ENCODE measurements around the gene IDS.
"Not testable (repeated sequence)": the region's sequence is repeated elsewhere in the genome, so short reads cannot be mapped to it uniquely, and the experiment has no call there.

Gene IDS

DNA sequence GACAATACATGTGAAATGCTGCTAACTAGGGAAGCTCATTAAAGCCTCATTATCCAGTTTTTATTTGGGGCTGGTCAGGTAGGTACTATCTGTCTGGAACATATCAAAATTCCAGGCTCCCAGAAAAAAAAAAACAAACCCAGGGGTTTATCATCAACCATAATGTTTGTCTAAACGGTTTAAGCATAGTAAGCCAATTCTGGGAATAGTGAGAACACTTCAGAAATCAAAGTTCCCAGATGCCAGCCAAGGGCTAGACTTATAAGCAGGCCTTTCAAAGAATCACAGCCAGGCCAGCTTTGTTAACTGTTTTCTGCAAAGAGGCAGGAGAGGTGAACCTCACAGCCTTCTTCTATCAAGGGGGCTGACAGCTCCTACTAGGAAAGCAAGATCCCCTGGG is 8.1 kb downstream of the IDS start:
- DNase-seq = no peak

DNA sequence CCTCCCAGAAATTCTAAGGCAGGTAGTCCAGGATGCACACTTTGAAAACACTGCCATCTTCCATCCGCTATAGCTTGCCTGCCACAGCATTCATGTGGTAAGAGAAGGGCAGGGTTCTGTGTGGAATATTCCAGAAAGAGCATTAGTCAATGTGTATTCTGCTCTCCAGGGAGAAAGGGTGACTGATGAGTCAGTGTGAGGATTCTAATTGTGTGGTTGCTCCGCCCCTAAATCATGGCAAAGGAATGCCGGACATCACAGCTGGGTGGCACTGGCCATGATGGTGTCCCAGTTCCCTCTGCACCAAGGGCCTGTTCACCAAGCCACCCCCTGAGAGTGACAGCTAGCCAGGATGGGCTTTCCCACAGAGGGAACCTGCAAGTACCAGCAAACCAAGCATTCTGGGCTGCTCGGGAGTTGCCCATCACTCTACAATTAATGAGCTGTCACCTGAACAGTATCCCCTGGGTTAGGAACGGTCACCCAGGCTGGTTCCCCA is 9.5 kb downstream of the IDS start:
- no peak for DNase-seq

DNA sequence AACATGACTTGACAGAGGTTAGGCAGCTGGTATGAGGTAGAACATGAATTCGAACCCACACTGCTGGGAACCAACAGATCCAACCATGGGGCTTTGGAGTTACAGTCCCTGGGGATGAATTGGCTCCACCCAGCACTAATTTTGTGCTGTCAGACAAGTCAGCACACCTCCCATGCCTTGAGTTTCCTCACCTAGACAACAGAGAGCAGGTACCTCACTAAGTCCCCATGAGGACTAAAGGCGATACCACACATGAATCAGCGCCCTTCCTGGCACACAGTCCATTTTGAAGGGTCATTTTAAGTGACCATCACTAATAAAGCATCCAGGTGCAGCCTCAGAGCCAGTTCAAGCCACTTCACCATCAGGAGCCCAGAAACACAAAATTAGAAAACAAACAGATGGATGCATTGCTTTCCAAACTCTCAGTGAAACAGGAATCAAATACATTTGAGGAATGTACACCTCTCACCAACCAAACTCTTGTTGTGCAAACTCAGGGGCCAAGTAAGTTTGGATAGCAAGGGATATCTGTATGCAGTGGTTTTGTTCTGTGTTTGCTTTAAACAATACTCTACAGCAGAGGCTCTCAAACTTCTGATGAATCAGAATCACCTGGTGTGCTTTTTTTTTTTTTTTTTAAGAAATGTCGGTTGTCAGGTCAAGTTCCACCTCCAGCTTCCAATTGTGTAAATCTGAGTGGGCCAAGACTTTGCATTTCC is 10.1 kb downstream of the IDS start:
- no peak for DNase-seq

DNA sequence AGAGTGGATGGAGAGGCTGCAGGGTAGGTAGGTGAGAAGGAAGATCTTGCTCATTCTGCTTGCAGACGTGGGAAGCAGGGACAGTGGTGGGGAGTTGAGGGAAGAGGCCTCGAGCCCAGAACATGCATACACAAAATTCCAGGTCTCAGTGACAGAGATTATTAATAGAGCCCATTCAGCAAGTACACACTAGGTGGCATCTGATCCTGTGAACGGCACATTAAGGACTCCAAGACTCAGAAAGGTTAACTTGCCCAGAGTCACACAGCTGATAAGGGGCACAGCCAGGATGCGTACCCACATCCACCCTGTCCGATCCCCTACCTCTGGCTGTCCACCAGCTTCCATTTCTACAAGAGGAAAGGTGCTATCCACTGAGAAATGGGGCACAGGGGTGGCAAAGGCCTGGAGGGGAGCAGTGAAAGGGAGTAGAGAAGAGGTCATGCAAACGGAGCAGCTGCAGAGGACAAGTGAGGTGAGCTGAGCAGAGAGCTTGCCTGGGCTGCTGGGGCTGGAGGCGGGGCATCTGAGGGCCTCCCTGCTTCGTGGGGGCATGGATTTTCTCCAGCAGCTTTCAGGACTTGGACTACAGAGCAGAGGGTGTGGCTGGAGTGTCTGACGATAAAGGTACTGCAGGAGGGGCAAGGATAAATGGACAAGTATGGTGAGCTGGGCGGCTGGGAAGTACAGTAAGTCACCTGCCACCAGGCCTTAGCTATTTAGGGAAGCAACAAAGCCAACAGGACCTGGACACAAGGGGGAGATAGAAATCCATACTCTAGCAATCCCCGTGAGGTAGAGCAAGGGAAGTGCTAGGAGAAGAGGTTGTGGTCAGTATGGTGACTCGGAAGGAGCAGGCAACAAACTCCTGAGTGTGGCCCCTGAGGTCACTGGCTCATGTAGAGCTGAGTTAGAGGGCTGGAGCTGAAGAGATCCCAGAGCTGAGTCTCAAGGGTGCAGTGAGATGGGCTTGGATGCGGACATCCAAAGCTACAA is 11.2 kb downstream of the IDS start:
- no peak for DNase-seq

DNA sequence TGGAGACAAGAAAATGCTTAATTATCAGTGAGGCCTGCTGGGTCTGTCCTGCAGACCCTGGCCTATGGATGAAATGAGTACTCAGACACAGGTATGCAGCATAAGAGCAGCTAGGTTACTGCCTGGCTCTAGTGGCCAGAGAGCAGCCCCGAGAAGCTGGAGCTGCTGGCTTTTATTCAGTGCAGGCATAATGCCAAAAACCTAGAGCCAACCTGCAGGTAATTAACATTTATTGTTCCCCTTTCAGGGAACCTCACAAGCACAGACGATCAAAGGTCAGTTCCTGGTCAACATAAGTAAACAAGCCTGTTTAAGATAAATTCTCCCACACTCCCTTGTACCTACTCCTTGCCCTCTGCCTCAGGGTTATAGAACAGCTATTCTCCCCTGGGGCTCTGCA is 13.3 kb downstream of the IDS start:
- no peak for DNase-seq

DNA sequence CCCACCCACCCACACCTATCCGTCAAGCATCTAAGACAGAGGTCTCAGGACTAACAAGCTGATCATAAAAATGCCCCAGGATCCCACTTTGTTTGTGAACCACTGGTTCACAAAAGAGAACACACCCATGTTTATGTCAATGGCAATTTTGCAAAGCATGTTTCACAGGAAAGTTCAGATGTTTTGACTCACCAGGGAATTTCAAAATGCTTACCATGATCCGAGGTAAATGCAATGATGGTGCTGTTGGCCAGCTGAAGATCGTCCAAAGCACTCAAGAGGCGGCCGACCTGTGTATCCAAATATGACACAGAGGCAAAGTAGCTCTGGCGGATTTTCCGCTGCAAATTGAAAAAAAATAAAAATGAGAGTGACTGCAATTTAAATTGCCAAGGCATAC is 15.0 kb downstream of the IDS start:
- DNase-seq = no peak

DNA sequence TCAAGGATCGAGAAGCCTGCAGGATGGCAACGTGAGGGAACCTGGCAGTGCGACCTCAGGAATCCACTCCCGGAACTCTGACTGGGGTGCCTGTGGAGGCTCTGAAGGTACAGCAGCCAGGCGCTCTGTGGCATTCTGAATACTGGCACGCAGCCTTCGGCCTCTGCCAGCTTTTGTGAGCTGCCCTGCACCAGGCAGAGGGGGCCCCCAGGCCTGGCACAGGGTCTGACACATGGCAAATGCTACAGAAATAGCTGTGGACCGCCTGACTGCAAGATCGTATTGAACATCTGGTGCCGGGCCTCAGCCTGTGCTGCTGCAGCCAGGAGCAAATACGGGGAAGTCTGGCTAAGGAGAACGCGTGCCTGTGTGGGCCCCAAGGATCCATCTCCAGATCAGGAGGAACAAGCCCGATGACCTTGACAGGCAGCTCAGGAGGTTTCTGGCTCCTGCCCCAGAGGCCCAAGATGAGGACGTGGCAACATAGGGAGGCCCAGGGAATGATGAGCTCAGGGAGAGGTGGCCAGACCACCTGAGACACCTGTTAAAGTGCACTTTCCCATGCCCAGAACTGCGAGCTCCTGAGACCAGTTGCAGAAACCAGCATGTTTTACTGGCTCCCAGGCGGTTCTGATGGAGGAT is 16.6 kb downstream of the IDS start:
- not testable (repeated sequence) for DNase-seq

DNA sequence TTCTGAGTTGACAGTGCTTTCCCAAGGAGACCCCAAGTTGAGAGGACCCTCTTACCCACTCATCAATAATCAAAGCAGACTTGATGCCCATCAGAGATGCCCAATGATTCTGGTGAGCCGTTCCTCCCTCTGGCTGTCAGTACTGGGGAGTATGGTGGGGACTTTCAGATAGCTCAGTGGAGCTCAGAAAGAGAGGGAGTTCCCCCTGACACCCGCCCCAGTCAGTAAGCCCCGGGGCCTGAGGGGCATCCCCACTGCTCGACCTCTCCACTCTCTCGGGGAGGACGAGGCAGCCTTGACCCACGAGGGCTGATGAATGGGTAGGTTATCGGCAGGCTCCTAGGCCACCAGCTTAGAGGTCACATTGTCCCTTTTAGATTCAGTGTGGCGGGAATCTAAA is 17.1 kb downstream of the IDS start:
- not testable (repeated sequence) for DNase-seq

DNA sequence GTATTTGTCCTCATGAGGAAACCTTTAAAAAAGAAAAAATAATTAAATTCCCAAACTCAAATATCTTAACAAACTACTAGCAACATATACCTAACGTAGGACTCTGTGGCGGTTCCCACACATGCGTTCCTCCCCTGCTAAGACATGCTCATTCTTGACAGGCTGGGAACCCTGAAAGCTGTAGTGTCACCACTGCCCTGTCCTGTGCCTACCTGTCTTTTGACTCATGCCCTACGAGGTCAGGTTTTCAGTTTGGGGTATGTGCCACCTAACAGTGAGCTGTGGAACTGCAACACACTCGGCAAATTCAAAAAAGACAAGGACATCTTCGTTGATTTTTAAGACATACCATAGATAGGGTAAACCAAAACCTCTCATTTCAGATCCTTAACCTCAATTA is 17.8 kb downstream of the IDS start:
- no peak for DNase-seq

DNA sequence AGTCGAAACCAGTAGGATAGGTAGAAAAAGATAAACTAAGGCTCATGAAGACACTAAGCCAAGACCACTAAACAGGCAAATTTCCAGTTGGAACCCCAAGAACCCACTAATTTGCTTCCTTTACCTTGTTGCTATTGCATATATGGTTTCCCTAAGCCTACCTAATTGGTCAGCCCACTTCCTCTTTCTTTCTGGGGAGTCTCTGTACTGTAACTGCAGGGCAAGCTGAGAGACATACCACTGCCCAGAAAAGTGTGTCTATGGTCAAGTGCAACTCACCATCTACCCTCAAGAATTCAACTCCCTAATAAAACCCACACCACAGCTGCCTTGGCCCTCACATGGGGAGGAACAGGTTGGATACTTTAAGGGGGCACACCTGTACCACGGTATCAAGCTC is 28.6 kb downstream of the IDS start:
- DNase-seq = no peak

DNA sequence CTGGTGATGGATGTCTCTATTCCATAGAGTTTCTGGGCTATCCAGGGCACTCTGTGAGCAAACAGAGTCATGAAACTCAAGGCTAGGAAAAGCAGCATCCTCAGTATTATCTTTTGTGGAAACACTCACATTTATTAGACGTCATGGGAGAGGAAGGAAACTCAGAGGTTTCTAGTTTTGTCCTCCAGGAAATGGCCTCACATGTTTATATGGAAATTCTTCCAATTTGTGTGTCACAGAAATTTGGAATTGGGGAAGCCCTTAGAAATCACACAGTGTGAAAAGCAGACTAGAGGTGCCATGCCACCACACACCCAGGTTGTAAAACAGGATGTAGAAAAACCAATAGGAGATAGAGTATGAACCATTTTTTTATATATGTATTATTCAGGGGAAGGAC is 31.1 kb downstream of the IDS start:
- DNase-seq = no peak

DNA sequence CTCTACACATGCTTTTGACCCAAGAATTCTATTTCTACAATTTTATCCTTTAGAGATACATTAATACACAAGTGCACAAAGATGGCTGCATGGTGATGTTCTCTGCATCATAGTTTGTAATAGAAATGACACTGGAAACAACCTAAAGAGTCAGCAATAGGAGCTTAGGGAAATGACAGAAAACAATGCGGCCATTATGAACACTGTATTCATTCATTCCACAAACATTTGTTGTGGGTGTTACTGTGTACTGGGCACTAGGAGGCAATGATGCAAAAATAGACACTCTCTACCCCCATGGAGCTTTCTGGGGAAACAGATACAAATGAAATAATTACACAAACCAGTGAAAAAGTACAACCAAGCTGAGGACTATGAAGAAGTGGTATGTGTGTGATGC is 32.0 kb downstream of the IDS start:
- no peak for DNase-seq

DNA sequence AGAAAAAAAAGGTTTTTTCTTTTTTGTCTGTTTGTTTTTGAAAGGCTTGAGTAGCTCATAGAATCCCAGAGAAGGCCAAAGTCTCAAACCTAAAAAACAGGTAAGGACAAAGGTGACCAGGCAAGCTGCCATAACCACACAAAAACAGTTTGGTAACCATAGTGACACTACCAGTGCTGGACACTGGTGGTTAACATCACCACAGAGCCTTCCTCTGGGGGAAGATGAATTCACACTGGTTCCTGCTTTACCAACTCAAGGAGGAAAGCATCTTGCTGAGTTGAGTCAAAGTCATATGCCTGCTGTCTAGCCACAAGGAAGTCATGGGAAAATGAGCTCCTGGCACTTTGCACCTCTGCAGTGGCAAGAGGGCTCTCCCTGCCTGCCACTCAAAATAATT is 32.5 kb downstream of the IDS start:
- DNase-seq = no peak

DNA sequence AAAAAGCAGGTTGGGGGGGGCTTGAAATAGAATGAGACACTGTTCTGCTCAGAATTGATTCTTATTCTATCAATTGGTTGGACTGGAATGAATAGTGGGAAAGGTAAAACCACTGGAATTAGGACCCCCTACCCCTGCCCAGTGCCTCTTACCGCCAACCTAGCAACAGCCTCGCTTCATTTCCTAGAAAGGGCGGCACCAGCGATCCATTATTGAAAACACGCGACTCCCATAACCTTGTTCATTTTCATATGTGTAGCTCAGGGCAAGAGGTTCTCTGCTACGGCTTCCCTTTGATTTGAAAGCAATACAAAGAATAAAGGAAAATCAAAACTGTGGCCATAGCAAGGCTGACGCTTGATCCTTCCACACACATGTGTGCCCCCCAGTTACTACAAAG is 33.7 kb downstream of the IDS start:
- no peak for DNase-seq

DNA sequence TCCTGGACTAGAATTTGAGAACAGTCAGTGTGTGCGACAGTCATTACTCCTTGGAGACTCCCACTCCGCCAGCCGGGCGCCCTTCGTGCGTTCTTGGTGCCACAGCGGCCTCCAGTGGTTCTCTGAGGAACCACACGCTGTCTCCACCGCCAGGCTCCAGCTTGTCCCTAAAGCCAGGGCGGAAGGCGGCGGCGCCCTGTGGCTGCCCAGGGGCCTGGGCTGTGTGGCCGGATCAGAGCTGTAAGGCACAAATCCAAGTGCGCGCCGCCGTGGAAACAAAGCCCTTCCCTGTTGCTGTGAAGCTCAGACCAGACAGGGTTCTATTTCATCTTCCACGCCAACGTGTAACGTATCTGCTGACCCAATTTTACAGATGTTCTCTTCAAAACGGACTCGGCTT is 34.2 kb downstream of the IDS start:
- peak; percentile 42 for DNase-seq

DNA sequence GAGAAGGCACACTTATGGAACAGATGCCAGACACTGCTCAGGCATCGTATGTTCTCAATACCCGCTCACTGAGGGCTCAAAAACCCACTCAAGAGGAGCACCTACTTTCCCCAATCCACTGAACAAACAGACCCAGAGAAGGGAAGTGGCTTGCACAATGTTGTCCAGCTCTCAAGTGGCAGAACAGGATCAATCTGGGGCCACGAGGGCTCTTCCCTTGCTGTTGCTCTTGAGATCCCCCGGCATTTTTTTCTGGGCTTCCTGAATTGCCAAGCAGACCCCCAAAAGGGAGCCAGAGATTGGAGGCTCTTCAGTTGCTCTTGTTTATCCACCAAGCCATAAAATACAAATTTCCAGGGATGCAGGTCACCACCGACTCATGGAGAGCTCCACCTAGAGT is 35.7 kb downstream of the IDS start:
- DNase-seq = no peak

DNA sequence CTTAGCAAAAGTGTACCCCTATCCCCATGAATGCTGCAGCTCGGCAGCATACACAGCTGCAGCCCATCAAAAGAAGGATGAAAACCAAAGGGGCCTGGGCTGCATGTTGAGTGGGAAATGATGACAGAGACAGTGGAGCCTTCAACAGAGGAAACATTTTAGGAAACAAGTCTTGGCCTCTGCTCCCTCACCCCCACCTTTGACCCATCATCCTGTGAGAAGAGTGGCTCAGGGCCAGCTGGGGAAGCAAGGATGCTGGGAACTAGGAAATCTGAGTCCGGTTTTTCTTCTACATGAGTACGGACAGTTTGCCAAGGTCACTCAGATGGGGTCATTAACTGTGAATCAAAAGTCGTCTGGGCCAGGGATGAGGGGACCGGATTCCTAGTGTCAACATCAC is 37.2 kb downstream of the IDS start:
- no peak for DNase-seq

DNA sequence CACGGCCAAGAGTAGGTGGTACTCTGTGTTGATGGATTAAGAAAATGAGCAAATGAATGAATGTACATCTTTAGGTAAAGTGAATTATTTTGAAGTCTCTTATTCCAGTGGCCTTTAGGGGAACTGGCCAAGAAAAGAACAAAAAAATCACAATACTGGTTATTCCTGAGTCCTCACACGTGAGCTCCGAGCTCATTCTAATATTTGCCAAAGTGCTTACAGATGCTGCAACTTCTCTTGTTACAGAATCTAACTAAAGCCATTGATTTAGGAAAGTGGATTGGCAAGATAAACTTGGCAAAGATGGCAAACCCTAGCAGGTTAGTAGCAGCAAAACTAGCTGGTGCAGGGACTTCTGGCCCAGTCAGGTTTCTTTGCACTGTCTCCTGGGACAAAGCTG is 37.6 kb downstream of the IDS start:
- DNase-seq = no peak

DNA sequence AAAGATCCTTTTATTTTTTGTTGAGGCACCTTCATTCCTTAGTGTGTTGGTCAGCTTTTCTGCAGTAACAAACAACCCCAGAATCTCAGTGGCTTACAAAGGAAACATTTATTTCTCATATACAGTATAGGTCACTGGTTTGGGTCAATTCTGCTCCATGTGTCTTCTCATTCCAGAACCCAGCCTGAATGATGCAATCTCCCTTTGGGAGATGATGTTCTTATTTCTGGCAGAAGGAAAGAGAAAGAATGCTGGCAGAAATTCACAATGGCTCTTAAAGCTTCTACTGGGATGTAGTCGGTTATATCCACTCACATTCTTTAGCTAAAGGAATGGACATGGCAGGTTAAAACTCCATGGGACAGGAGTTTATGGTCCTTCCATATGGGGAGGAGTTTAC is 42.3 kb downstream of the IDS start:
- DNase-seq = no peak

DNA sequence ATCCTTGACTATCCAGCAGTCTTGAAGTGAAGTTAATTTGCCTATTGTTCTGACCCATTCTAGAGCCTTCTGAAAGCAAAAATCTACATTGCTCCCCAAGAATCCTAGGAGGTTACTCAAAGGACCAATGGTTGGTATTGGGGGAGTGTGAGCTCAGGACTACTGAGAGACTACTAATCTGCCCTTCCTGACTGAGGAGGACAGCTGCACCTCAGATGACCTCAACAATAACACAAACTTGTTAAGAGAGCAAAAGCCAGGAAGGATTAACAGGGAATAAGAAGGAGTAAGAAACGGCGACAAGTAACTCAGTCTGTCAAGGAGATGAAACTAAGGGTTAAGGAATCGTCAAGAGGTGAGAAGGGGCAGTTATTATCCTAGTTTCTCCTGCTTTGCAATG is 43.4 kb downstream of the IDS start:
- DNase-seq = no peak

DNA sequence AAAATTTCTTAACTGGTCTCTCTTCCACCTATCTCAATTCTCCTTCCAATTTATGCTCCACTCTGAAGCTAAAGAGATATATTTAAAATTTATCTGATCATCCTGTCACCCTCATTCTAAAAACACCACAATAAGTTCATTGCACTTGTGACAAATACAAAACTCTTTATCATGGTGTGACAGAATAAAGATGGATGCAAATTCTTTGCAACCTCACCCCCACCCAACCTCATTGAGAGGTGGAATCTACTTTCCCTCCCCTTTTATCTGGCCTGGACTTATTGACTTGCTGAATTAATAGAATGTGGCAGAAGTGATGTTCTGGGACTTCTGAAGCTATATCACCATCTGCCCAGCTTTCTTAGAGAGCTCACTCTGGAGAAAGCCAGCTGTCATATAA is 46.5 kb downstream of the IDS start:
- DNase-seq = no peak

DNA sequence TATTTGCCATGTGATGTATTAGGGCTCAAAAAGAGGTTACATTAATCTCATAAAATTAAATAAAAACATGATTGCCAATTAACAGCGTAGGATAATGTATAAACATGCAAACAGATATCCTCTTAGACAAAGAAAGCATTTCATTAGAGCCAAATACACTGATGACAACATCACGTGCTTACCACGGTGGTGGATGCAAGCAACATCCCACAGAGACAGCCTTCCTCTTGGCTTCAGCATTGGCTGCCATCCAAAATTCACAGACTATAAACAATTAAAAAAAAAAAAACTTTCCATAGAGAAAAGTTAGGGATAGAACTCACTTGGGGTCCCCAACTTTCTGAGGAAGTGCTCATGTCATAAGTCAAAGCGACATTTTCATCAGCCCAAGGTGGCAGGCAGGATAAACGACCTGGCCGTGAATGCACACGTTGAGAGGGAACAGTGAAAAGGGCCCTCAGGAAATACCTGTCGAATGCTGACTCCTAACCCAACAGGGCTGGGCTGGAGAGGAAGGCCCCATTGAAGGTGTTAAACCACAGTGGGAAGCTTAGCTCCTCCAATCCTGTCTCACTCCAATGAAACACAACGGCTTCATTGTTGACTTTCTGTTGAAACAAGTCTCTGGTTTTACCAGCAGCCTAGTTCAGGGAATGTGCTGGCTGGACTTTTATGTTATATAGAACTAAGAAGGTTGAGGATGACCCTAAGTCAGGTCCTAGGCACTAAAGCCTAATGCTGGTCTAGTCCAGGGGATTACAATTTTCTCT is 48.4 kb downstream of the IDS start:
- DNase-seq = no peak

DNA sequence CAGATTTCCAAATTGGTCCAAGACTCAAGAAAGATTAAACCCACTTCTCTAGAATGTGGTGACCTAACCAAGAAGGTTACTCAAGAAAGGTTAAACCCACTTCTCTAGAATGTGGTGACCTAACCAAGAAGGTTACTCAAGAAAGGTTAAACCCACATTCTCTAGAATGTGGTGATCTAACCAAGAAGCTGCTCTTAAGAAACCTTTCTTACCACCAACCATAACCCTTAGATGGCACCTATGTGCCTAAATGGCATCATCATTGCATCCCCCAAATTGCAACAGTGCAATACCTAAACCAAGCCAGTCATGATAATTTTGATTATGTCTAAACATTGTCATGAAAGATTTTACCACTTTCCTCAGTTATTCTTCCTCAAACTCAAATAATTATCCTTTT is 49.2 kb downstream of the IDS start:
- DNase-seq = no peak

Measured in COR-L47 (cell line).